A549 (cell line): ENCODE data around the gene PAM. TPM values are rescaled to one million over a fixed set of nuclear protein-coding genes. Genes with fewer than 3 reads are reported as not detected.

Experiments used
- ATAC-seq, 2 experiments: fragments of 200-7000 bp in 1 of 2; fragments of >200 bp in 1 of 2; cut with Nextera tagmentation in 1 of 2; cut with Tn5 transposase in 1 of 2; 3 replicates each; pipeline versions ENCODE4 v1.8.0 to v1.9.1; 2018 to 2020; ENCODE audit warnings: mild to moderate bottlenecking in 1 of 2, moderate library complexity in 1 of 2
- CTCF ChIA-PET: fragments of 300-600 bp; sonication (Branson Sonifier 250); formaldehyde crosslinking; extraction: SDS; loops from one replicate; lab custom pipeline; 2021; ENCODE audit warnings: antibody characterized with exemption, inconsistent platforms; lab: Yijun Ruan, JAX
- POLR2A ChIA-PET: fragments of 350-600 bp; formaldehyde crosslinking; extraction: SDS; loops from one replicate; lab custom pipeline; 2021; ENCODE audit warnings: antibody characterized with exemption, inconsistent platforms; lab: Yijun Ruan, JAX
- DNase-seq, 2 experiments: peaks; one replicate each; pipeline versions ENCODE4 v3.0.0 to v3.0.0-alpha.2; 2011 to 2016; ENCODE audit warnings: low read depth in 1 of 2, low spot score in 1 of 2
- FAIRE-seq: peaks from 2 replicates; lab custom pipeline; 2011; peaks lifted over from hg19 to GRCh38; lab: Jason Lieb, UNC
- H3K27ac ChIP-seq, 2 experiments: fragments of >200 bp; sonication (Bioruptor Twin); formaldehyde crosslinking; 3 replicates each; pipeline ENCODE4 v1.5.1; 2016 to 2017
- H3K4me1 ChIP-seq: fragments of >200 bp; sonication (Bioruptor Twin); formaldehyde crosslinking; 3 replicates; pipeline ENCODE4 v1.6.1; 2016
- H3K4me2 ChIP-seq: fragments of >200 bp; sonication (Bioruptor Twin); formaldehyde crosslinking; 3 replicates; pipeline ENCODE4 v1.6.1; 2016
- H3K4me3 ChIP-seq: fragments of >200 bp; sonication (Bioruptor Twin); formaldehyde crosslinking; 3 replicates; pipeline ENCODE4 v1.5.1; 2016
- H3K9me3 ChIP-seq: fragments of >200 bp; sonication (Bioruptor Twin); formaldehyde crosslinking; 3 replicates; pipeline ENCODE4 v1.6.1; 2016
- ATOH8 ChIP-seq: fragments of 250-450 bp; sonication (Bioruptor Pico); IDR thresholded peaks from 2 replicates; pipeline ENCODE4 v1.5.0; 2020; ENCODE audit warnings: low read depth, mild to moderate bottlenecking, moderate library complexity
- CEBPB ChIP-seq, 2 experiments: fragments of >200 bp in 1 of 2; sonication (Bioruptor Twin) in 1 of 2; formaldehyde crosslinking in 1 of 2; IDR thresholded peaks; 2 replicates each; pipeline ENCODE4 v1.6.1; 2012 to 2016
- EHMT2 ChIP-seq: fragments of 200-600 bp; sonication (generic); IDR thresholded peaks from 2 replicates; pipeline ENCODE4 v1.6.1; 2016; ENCODE audit warnings: antibody characterized with exemption, low read depth, mild to moderate bottlenecking, moderate library complexity
- ELK1 ChIP-seq: fragments of 150-350 bp; IDR thresholded peaks from 2 replicates; pipeline ENCODE4 v1.6.1; 2014; ENCODE audit warnings: low read depth, mild to moderate bottlenecking, low read length
- EP300 ChIP-seq, 2 experiments: fragments of >200 bp; sonication (Bioruptor Twin); formaldehyde crosslinking; IDR thresholded peaks; 2 replicates in 1 of 2; 3 replicates in 1 of 2; pipeline ENCODE4 v1.6.1; 2016 to 2017
- ESRRA ChIP-seq: fragments of 150-350 bp; IDR thresholded peaks from 2 replicates; pipeline ENCODE4 v1.6.1; 2014; ENCODE audit warnings: mild to moderate bottlenecking, low read length, borderline replicate concordance
- HMGXB4 ChIP-seq: fragments of 250-450 bp; sonication (Bioruptor Pico); IDR thresholded peaks from 2 replicates; pipeline ENCODE4 v1.5.0; 2021; ENCODE audit warnings: mild to moderate bottlenecking, moderate library complexity, borderline replicate concordance
- HOXA7 ChIP-seq: fragments of 250-450 bp; sonication (Bioruptor Pico); IDR thresholded peaks from 2 replicates; pipeline ENCODE4 v1.5.0; 2020; ENCODE audit warnings: mild to moderate bottlenecking, moderate library complexity
- HOXB13 ChIP-seq: fragments of 250-450 bp; sonication (Bioruptor Pico); IDR thresholded peaks from 2 replicates; pipeline ENCODE4 v1.5.0; 2020; ENCODE audit warnings: low read depth, mild to moderate bottlenecking, moderate library complexity
- JUN ChIP-seq, 2 experiments: fragments of >200 bp; sonication (Bioruptor Twin); formaldehyde crosslinking; IDR thresholded peaks; 2 replicates in 1 of 2; 3 replicates in 1 of 2; pipeline ENCODE4 v1.6.1; 2016 to 2017
- KDM1A ChIP-seq: fragments of 200-600 bp; sonication (generic); IDR thresholded peaks from 2 replicates; pipeline ENCODE4 v1.6.1; 2016; ENCODE audit warnings: low read depth, mild to moderate bottlenecking
- KDM5A ChIP-seq: fragments of 200-600 bp; sonication (generic); IDR thresholded peaks from 2 replicates; pipeline ENCODE4 v1.6.1; 2016; ENCODE audit warnings: antibody characterized with exemption, mild to moderate bottlenecking
- MAX ChIP-seq: IDR thresholded peaks from 2 replicates; pipeline ENCODE4 v1.6.1; 2012
- NPAS2 ChIP-seq: fragments of 250-450 bp; sonication (Bioruptor Pico); IDR thresholded peaks from 2 replicates; pipeline ENCODE4 v1.8.0; 2022; ENCODE audit warnings: mild to moderate bottlenecking, moderate library complexity, borderline replicate concordance
- NR3C1 ChIP-seq: fragments of >200 bp; sonication (Bioruptor Twin); formaldehyde crosslinking; IDR thresholded peaks from 3 replicates; pipeline ENCODE4 v1.6.1; 2017
- POLR2A ChIP-seq: IDR thresholded peaks from 2 replicates; pipeline ENCODE4 v1.6.1; 2012; ENCODE audit warnings: mild to moderate bottlenecking, low read length
- POLR2AphosphoS2 ChIP-seq: conservative IDR thresholded peaks from 2 replicates; pipeline ENCODE4 v1.6.1; 2012; ENCODE audit warnings: low read length, improper control_type of control experiment, inconsistent platforms
- RAD21 ChIP-seq, 2 experiments: fragments of >200 bp in 1 of 2; sonication (Bioruptor Twin) in 1 of 2; formaldehyde crosslinking in 1 of 2; IDR thresholded peaks in 1 of 2; conservative IDR thresholded peaks in 1 of 2; 2 replicates in 1 of 2; 3 replicates in 1 of 2; pipeline ENCODE4 v1.6.1; 2012 to 2018; ENCODE audit warnings: inconsistent platforms in 1 of 2
- RARB ChIP-seq: fragments of 250-450 bp; sonication (Bioruptor Pico); IDR thresholded peaks from 2 replicates; pipeline ENCODE4 v1.8.0; 2021; ENCODE audit warnings: mild to moderate bottlenecking, moderate library complexity
- REST ChIP-seq: fragments of 200-600 bp; sonication (generic); IDR thresholded peaks from 2 replicates; pipeline ENCODE4 v1.6.1; 2016; ENCODE audit warnings: antibody characterized with exemption, mild to moderate bottlenecking, moderate library complexity
- RFX5 ChIP-seq: fragments of 450-650 bp; IDR thresholded peaks from 2 replicates; pipeline ENCODE4 v1.7.1; 2014; ENCODE audit warnings: antibody characterized with exemption, mild to moderate bottlenecking, moderate library complexity
- RNF2 ChIP-seq: fragments of 200-600 bp; sonication (generic); IDR thresholded peaks from 2 replicates; pipeline ENCODE4 v1.6.1; 2016; ENCODE audit warnings: low read depth, mild to moderate bottlenecking, antibody characterized with exemption, moderate library complexity, borderline replicate concordance
- TFCP2L1 ChIP-seq: fragments of 250-450 bp; sonication (Bioruptor Pico); IDR thresholded peaks from 2 replicates; pipeline ENCODE4 v1.5.0; 2021; ENCODE audit warnings: mild to moderate bottlenecking
- ZC3H11A ChIP-seq: fragments of 450-650 bp; IDR thresholded peaks from 2 replicates; pipeline ENCODE4 v1.6.1; 2014; ENCODE audit warnings: antibody characterized with exemption, mild to moderate bottlenecking
- ZFP36 ChIP-seq: fragments of 450-650 bp; IDR thresholded peaks from 2 replicates; pipeline ENCODE4 v1.6.1; 2014; ENCODE audit warnings: borderline replicate concordance; ENCODE audit not compliant: partially characterized antibody
- ZNF302 ChIP-seq: fragments of 250-450 bp; sonication (Bioruptor Pico); IDR thresholded peaks from 2 replicates; pipeline ENCODE4 v1.9.0; 2021; ENCODE audit warnings: inconsistent platforms, mild to moderate bottlenecking, moderate library complexity
- ZSCAN20 ChIP-seq: fragments of 250-450 bp; sonication (Bioruptor Pico); IDR thresholded peaks from 2 replicates; pipeline ENCODE4 v1.8.0; 2022; ENCODE audit warnings: mild to moderate bottlenecking, moderate library complexity
- WGBS: methylation state at CpG from one replicate; pipeline ENCODE4 v1.1.6; 2017; ENCODE audit errors: missing lambda C conversion rate; 5-methylcytosine and 5-hydroxymethylcytosine counted together
- polyA plus RNA-seq, 4 experiments: library from polyadenylated mRNA; depleted of rRNA in 3 of 4; stranded (reverse); fragments of >200 nt; fragmentation: RNase III in 1 of 4; extraction: RNeasy Plus Mini Kit Qiagen cat#74134 plus additional on column Dnase treatment in 1 of 4; gene quantifications; 2 replicates in 3 of 4; 3 replicates in 1 of 4; pipeline ENCODE4 v1.2.3, GENCODE V29; 2011 to 2017

Gene PAM
- polyA plus RNA-seq, 2 of the 4 experiments (the other 2 are of a cell fraction): 21.5 to 25.1 TPM

GRCh38 chr5:102815540-102816332, 60.6 kb downstream of the PAM start:
- WGBS: 59% methylated on average over 3 of the region's 3 CpGs
- FAIRE-seq: no peak

GRCh38 chr5:102818345-102818744, 63.2 kb downstream of the PAM start:
- H3K4me1 ChIP-seq: no peaks in the 10 kb centered on the region
- no peak for ATAC-seq
- CTCF ChIA-PET: no interaction called here
- no peaks in the 10 kb centered on the region for H3K9me3 ChIP-seq
- 41% methylated on average over 1 of the region's 1 CpG for WGBS
- no peak overlapping the region for H3K27ac ChIP-seq
- no peak overlapping the region for H3K4me3 ChIP-seq
- no peak for DNase-seq
- POLR2A ChIA-PET: no interaction called here
- no peak for FAIRE-seq
- H3K4me2 ChIP-seq: no peak overlapping the region
- TF ChIP-seq RFX5: no peak
- TF ChIP-seq JUN (IDR thresholded peaks at IDR 0.05): no peak
- no peak for TF ChIP-seq KDM1A
- TF ChIP-seq TFCP2L1 (CRISPR knock-in tag): no peak
- TF ChIP-seq RAD21 (conservative IDR thresholded peaks at IDR 0.05 in 1 of 2, IDR thresholded peaks at IDR 0.05 in 1 of 2): no peak
- TF ChIP-seq ESRRA: no peak
- no peak for TF ChIP-seq CEBPB (IDR thresholded peaks at IDR 0.05)
- TF ChIP-seq ELK1: no peak
- no peak for TF ChIP-seq HOXA7
- no peak for TF ChIP-seq ZC3H11A
- no peak for TF ChIP-seq NR3C1
- no peak for TF ChIP-seq NPAS2

More at GRCh38 chr5:102815540-102816332, 60.6 kb downstream of the PAM start:
- TF ChIP-seq POLR2AphosphoS2 (no peak), ATOH8 (CRISPR knock-in tag) (no peak), MAX (no peak), POLR2A (no peak), RNF2 (no peak), HOXB13 (no peak), ZFP36 (no peak), ZNF302 (no peak), EHMT2 (no peak), EP300 (IDR thresholded peaks at IDR 0.05) (no peak), ZSCAN20 (CRISPR knock-in tag) (no peak), KDM5A (no peak), REST (no peak), HMGXB4 (CRISPR knock-in tag) (no peak), RARB (CRISPR knock-in tag) (no peak)
- H3K4me3 ChIP-seq: no peak overlapping the region
- H3K27ac ChIP-seq: no peak overlapping the region
- H3K4me2 ChIP-seq: no peak overlapping the region
- CTCF ChIA-PET: no interaction called here
- no peak for DNase-seq
- peaks cover 6% of the 10 kb centered on the region; the same call in 1 of the 3 replicates for H3K4me1 ChIP-seq
- POLR2A ChIA-PET: no interaction called here
- ATAC-seq: no peak
- H3K9me3 ChIP-seq: no peaks in the 10 kb centered on the region
